HepG2 (cell line): Measurements from ENCODE around the gene HACD2. TPM values are rescaled to one million over a fixed set of nuclear protein-coding genes. Genes with fewer than 3 reads are reported as not detected.
A peak's percentile ranks its signal among the peaks of the same experiment; 100 is the strongest.

Experiments
- BHLHE40 ChIP-seq: IDR thresholded peaks from 2 replicates; pipeline ENCODE4 v1.6.1; 2011; ENCODE audit warnings: low read length, improper control_type of control experiment
- FOSL1 ChIP-seq: sonication (generic); formaldehyde crosslinking; IDR thresholded peaks from 2 replicates; pipeline ENCODE4 v1.9.0; 2021; ENCODE audit warnings: missing genetic modification reagents, borderline replicate concordance
- GATA4 ChIP-seq: sonication (generic); IDR thresholded peaks from 2 replicates; pipeline ENCODE4 v1.6.1; 2016; ENCODE audit warnings: antibody characterized with exemption, low read depth, borderline replicate concordance
- HMG20A ChIP-seq: IDR thresholded peaks from 2 replicates; pipeline ENCODE4 v1.6.1; 2016; ENCODE audit warnings: borderline replicate concordance
- ISL2 ChIP-seq: sonication (generic); formaldehyde crosslinking; IDR thresholded peaks from 2 replicates; pipeline ENCODE4 v1.5.0; 2020; ENCODE audit warnings: missing genetic modification reagents
- KDM1A ChIP-seq: IDR thresholded peaks from 2 replicates; pipeline ENCODE4 v1.6.1; 2016; ENCODE audit warnings: missing compliant biosample characterization
- KDM5B ChIP-seq: sonication (generic); formaldehyde crosslinking; IDR thresholded peaks from 2 replicates; pipeline ENCODE4 v1.4.0; 2020; ENCODE audit warnings: missing genetic modification reagents, mild to moderate bottlenecking, borderline replicate concordance
- MAX ChIP-seq: IDR thresholded peaks from 2 replicates; pipeline ENCODE4 v1.6.1; 2012; ENCODE audit warnings: inconsistent platforms
- MIXL1 ChIP-seq: IDR thresholded peaks from 2 replicates; pipeline ENCODE4 v1.6.1; 2016
- MXD1 ChIP-seq: sonication (generic); formaldehyde crosslinking; IDR thresholded peaks from 2 replicates; pipeline ENCODE4 v1.4.0; 2020; ENCODE audit warnings: mild to moderate bottlenecking, missing genetic modification reagents
- NKX3-1 ChIP-seq: sonication (generic); formaldehyde crosslinking; IDR thresholded peaks from 2 replicates; pipeline ENCODE4 v1.5.0; 2020; ENCODE audit warnings: missing genetic modification reagents
- POLR2AphosphoS2 ChIP-seq: IDR thresholded peaks from 2 replicates; pipeline ENCODE4 v1.6.1; 2011; ENCODE audit warnings: low read depth, low read length, improper control_type of control experiment
- SIX1 ChIP-seq: sonication (generic); formaldehyde crosslinking; IDR thresholded peaks from 2 replicates; pipeline ENCODE4 v1.4.0; 2020; ENCODE audit warnings: missing genetic modification reagents, borderline replicate concordance
- SMARCC2 ChIP-seq: fragments of 450-650 bp; IDR thresholded peaks from 2 replicates; pipeline ENCODE4 v1.6.1; 2017; ENCODE audit warnings: antibody characterized with exemption, mild to moderate bottlenecking
- TOPORS ChIP-seq: sonication (generic); formaldehyde crosslinking; IDR thresholded peaks from 2 replicates; pipeline ENCODE4 v1.8.0; 2023; ENCODE audit warnings: mild to moderate bottlenecking, missing genetic modification reagents
- ZEB1 ChIP-seq: IDR thresholded peaks from 2 replicates; pipeline ENCODE4 v1.6.1; 2012; ENCODE audit warnings: mild to moderate bottlenecking, low read depth, inconsistent platforms; ENCODE audit not compliant: insufficient replicate concordance
- ZNF496 ChIP-seq: sonication (generic); formaldehyde crosslinking; IDR thresholded peaks from 2 replicates; pipeline ENCODE4 v1.8.1; 2023; ENCODE audit warnings: mild to moderate bottlenecking, moderate library complexity, missing genetic modification reagents; ENCODE audit not compliant: insufficient replicate concordance
- ZNF510 ChIP-seq: sonication (generic); formaldehyde crosslinking; IDR thresholded peaks from 2 replicates; pipeline ENCODE4 v1.4.0; 2020; ENCODE audit warnings: low read depth, mild to moderate bottlenecking, missing genetic modification reagents
- ZNF530 ChIP-seq: sonication (generic); formaldehyde crosslinking; IDR thresholded peaks from 2 replicates; pipeline ENCODE4 v1.5.0; 2020; ENCODE audit warnings: low read depth, mild to moderate bottlenecking, missing genetic modification reagents
- ZNF674 ChIP-seq: sonication (generic); formaldehyde crosslinking; IDR thresholded peaks from 2 replicates; pipeline ENCODE4 v1.5.0; 2020; ENCODE audit warnings: low read depth, mild to moderate bottlenecking, missing genetic modification reagents
- ZNF691 ChIP-seq: sonication (generic); formaldehyde crosslinking; IDR thresholded peaks from 2 replicates; pipeline ENCODE4 v1.4.0; 2020; ENCODE audit warnings: missing genetic modification reagents, low read depth, mild to moderate bottlenecking, borderline replicate concordance
- ZNF766 ChIP-seq: sonication (generic); formaldehyde crosslinking; IDR thresholded peaks from 2 replicates; pipeline ENCODE4 v1.5.0; 2020; ENCODE audit warnings: missing genetic modification reagents, borderline replicate concordance
- polyA plus RNA-seq, 8 experiments: library from polyadenylated mRNA; depleted of rRNA in 3 of 8; stranded (reverse) in 7 of 8; unstranded in 1 of 8; fragments of >200 nt; fragmentation: Illumina TruSeq in 4 of 8; extraction: Trizol in 4 of 8; gene quantifications; 2 replicates each; pipeline versions ENCODE4 v1.2.1 to v1.2.3, GENCODE V29; 2011 to 2016; ENCODE audit warnings: low read depth in 4 of 8, missing spikeins in 1 of 8, mixed read lengths in 1 of 8; ENCODE audit not compliant: insufficient read depth in 1 of 8
- total RNA-seq, 5 experiments: library from RNA; depleted of rRNA; stranded (reverse); fragments of >200 nt; fragmentation: Illumina TruSeq; extraction: Trizol; gene quantifications; 2 replicates each; pipeline ENCODE4 v1.2.3, GENCODE V29; 2016; ENCODE audit warnings: low read depth in 1 of 5
- TF ChIP-seq, protein P1 (sequence below): sonication (generic); formaldehyde crosslinking; IDR thresholded peaks from 2 replicates; pipeline ENCODE4 v1.5.1; 2020; ENCODE audit warnings: missing genetic modification reagents, mild to moderate bottlenecking, borderline replicate concordance

HACD2 gene
- total and polyA plus RNA-seq, 2 of the 13 experiments (the other 11 are each of a cell fraction or from before 2014, with no cell fraction given), result 47.0 to 50.4 TPM

GRCh38 chr3:123605789-123606234 is 21.0 kb upstream of the HACD2 start (continued):
- 0 out of 2 replicates have a peak, but pooled peaks have one; percentile 17 for TF ChIP-seq NKX3-1 (CRISPR knock-in tag)
- no peak for TF ChIP-seq MXD1
- no peak for TF ChIP-seq ZNF674 (CRISPR knock-in tag)
- TF ChIP-seq MAX, result no peak
- no peak for TF ChIP-seq ZNF496 (CRISPR knock-in tag)
- TF ChIP-seq ISL2 (CRISPR knock-in tag), result peak; percentile 94
- peak; percentile 99 for TF ChIP-seq FOSL1 (CRISPR knock-in tag)
- no peak for TF ChIP-seq ZNF510
- 0 out of 2 replicates have a peak, but pooled peaks have one; percentile 54 for TF ChIP-seq GATA4
- no peak for TF ChIP-seq BHLHE40
- no peak for TF ChIP-seq POLR2AphosphoS2
- TF ChIP-seq KDM5B (CRISPR knock-in tag), result no peak
- TF ChIP-seq, protein P1, sequence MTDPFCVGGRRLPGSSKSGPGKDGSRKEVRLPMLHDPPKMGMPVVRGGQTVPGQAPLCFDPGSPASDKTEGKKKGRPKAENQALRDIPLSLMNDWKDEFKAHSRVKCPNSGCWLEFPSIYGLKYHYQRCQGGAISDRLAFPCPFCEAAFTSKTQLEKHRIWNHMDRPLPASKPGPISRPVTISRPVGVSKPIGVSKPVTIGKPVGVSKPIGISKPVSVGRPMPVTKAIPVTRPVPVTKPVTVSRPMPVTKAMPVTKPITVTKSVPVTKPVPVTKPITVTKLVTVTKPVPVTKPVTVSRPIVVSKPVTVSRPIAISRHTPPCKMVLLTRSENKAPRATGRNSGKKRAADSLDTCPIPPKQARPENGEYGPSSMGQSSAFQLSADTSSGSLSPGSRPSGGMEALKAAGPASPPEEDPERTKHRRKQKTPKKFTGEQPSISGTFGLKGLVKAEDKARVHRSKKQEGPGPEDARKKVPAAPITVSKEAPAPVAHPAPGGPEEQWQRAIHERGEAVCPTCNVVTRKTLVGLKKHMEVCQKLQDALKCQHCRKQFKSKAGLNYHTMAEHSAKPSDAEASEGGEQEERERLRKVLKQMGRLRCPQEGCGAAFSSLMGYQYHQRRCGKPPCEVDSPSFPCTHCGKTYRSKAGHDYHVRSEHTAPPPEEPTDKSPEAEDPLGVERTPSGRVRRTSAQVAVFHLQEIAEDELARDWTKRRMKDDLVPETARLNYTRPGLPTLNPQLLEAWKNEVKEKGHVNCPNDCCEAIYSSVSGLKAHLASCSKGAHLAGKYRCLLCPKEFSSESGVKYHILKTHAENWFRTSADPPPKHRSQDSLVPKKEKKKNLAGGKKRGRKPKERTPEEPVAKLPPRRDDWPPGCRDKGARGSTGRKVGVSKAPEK (CRISPR knock-in tag), result 0 out of 2 replicates have a peak, but pooled peaks have one; percentile 64
- TF ChIP-seq ZEB1, result peak; percentile 89
- TF ChIP-seq HMG20A (CRISPR knock-in tag), result peak; percentile 97
- TF ChIP-seq MIXL1 (CRISPR knock-in tag), result peak; percentile 97
- peak; percentile 96 for TF ChIP-seq KDM1A (CRISPR knock-in tag)
- no peak; the same call in 1 of the 2 replicates for TF ChIP-seq SIX1 (CRISPR knock-in tag)
- no peak for TF ChIP-seq ZNF530 (CRISPR knock-in tag)
- no peak for TF ChIP-seq TOPORS (CRISPR knock-in tag)
- peak; percentile 39; the same call in 1 of the 2 replicates for TF ChIP-seq ZNF691 (CRISPR knock-in tag)
- no peak for TF ChIP-seq SMARCC2
- TF ChIP-seq ZNF766 (CRISPR knock-in tag), result no peak
